ENCODE results near the gene TTC39C.
"Not testable (repeated sequence)": the region's sequence is repeated elsewhere in the genome, so short reads cannot be mapped to it uniquely, and the experiment has no call there.

TTC39C gene

DNA sequence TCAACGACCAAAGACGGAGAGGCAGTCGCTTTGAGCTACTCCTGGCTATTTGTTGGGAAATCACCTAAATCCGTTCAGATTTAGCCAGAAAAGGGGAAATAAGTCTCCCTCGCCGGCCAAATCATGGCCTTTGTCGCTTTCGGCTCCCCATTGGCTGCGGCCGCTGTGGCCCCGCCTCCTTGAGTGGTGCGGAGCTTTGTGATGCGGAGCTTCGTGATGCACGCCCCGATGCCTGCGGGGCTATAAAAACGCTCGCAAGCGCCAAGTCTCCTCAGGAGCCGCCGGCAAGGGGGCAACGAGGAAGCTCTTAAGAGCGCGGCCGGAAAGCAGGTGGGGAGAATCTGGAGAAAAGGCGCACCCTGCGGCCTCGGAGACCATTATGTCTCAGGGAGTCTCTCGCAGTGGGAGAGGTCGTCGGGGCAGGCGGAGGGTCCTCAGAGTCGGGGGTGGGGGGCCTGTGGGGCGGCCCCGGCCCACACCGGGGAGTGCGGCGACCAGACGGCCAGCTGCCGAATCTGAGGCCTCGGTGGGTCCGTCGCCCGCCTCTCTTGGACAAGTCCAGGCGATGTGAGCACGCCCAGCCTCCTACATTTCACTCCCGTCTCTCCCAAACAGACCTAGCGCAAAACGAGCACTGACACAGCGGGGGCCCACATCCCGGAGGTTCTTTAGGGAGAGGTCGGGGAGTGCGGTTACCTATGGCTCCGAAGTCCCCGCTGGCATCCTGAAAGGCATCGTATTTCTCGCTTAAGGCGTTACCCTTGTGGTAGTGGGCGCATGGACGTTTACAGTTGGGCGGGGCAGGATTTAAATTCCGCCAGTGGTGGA, 124.4 kb downstream of the TTC39C start, which contains the start of gene CABYR:
Gene CABYR, plus strand, starts transcription at position 274 of the 828 bp plus-strand sequence. CDS start 4,053 bp downstream, outside the sequence.
- DNase-seq = peak; percentile 55

DNA sequence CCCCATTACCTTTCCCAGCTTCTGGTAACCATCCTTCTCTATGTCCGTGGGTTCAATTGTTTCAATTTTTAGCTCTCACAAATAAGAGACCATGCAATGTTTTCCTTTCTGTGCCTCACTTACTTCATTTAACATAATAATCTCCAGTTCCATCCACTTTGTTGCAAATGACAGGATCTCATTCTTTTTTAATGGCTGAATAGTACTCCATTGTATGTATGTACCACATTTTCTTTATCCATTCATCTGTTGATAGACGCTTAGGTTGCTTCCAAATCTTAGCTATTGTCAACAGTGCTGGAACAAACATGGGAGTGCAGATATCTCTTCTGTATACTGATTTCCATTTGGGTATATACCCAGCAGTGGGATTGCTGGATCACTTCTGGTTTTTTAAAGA, 126.1 kb downstream of the TTC39C start:
- DNase-seq = no peak

- no peak for DNase-seq
Observed at GRCh38 chr18:24142376-24142775, 127.8 kb downstream of the TTC39C start.

DNA sequence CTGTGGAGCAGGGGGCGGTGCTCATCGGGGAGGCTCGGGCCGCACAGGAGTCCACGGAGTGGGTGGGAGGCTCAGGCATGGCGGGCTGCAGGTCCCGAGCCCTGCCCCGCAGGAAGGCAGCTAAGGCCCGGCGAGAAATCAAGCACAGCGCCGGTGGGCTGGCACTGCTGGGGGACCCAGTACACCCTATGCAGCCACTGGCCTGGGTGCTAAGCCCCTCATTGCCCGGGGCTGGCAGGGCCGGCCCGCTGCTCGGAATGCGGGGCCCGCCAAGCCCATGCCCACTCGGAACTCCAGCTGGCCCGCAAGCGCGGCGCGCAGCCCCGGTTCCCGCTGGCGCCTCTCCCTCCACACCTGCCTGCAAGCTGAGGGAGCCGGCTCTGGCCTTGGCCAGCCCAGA, 135.0 kb downstream of the TTC39C start:
- not testable (repeated sequence) for DNase-seq

- DNase-seq = no peak
Observed at GRCh38 chr18:24153397-24153796, 138.8 kb downstream of the TTC39C start.

DNA sequence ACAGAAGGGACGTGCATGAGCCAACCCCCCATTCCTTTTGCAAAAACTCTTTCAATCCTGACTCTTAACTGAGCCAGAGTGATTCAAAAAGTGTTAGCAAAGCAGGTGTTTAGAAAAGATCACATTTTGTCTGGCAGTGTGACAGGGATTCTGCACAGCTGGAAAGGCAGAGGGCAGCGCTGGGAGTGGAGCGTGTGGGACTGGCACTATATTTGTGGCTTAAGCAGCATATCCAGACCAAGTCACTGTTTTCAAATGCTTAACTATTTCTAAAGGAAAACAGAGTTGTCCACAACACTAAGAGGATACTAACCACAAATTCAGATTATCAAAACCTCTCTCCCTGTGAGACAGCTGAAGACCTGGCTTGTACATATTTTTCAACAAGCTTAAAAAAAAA, 143.3 kb downstream of the TTC39C start:
- DNase-seq = no peak

GRCh38 chr18:24160086-24160485, 145.5 kb downstream of the TTC39C start:
- DNase-seq = no peak

GRCh38 chr18:24161304-24161703, 146.8 kb downstream of the TTC39C start:
- DNase-seq = no peak

- DNase-seq = no peak
Observed at GRCh38 chr18:24168496-24168895, 153.9 kb downstream of the TTC39C start.

DNA sequence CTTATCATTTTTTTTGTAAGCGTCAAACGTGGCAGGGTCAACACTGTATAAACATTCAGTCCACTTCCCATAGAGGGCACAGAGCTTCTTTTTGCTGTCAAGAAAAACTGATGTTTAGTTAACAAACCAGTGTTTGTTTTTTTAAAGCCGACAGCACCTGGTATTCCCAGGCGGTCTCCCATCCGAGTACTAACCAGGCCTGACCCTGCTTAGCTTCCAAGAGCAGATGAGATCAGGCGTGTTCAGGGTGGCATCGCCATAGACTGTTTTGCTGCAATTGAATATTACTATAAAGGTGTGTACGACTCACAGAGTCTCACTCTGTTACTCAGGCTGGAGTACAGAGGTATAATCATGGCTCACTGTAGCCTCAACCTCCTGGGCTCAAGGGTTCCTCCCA, 155.8 kb downstream of the TTC39C start:
- DNase-seq = no peak

DNA sequence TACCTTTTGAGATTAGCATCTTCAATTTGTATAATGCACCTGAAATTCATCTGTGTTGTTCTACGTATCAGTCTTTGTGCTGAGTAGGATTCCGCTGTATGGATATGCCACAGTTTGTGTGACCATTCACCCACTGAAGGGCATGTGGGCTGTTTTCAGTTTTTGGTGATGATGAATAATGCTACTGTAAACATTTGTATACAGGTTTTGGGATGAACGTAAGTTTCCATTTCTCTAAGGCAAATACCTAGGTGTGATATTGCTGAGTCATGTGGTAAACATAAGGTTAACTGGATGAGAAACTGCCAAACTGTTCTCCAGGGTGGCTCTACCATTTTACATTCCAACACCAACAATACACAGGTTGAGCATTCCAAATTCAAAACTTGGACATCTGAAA, 159.4 kb downstream of the TTC39C start:
- no peak for DNase-seq

- DNase-seq = no peak
Observed at GRCh38 chr18:24176727-24177416, 162.3 kb downstream of the TTC39C start.

DNA sequence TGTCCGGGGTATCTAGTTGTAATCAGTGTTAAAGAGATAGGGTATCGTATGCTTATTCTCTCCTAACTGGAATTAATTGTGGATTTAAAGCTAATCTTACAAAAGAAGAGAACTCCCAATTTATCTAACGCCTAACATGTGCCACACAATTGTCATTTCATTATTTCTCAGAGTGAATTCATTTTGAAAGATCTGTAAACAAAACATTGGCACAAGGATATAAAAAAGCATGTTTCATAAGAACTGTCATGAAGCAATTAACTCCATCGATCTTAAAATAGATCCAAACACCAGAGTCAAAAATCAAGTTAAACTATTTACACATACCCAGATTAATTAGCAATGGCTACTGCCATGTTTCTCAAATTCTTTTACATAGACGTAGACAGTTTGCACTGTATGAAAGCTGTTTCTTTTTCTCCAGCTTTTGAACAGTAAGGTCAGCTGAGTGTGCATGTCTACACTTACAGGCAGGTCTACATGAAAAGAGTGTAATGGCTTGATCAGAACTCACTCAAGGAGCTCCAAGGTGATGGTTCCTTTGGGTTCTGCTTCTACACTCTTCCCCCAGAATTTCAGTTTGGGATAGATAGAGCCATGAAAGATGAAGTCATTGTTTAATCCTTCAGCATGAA, 163.1 kb downstream of the TTC39C start:
- no peak for DNase-seq

- DNase-seq = no peak
Observed at GRCh38 chr18:24180048-24180447, 165.5 kb downstream of the TTC39C start.

- DNase-seq = no peak
Observed at GRCh38 chr18:24181806-24182205, 167.3 kb downstream of the TTC39C start.
